HG02938 (cell line): ENCODE results near the gene PARP3.
"Not testable (repeated sequence)": the region's sequence is repeated elsewhere in the genome, so short reads cannot be mapped to it uniquely, and the experiment has no call there.

ENCODE experiments used
- ATAC-seq: cut with Tn5 transposase; IDR thresholded peaks from one replicate; pipeline ENCODE4 v1.9.1; 2021; ENCODE audit warnings: mild to moderate bottlenecking, moderate library complexity; ENCODE audit not compliant: unreplicated experiment

PARP3 gene

DNA sequence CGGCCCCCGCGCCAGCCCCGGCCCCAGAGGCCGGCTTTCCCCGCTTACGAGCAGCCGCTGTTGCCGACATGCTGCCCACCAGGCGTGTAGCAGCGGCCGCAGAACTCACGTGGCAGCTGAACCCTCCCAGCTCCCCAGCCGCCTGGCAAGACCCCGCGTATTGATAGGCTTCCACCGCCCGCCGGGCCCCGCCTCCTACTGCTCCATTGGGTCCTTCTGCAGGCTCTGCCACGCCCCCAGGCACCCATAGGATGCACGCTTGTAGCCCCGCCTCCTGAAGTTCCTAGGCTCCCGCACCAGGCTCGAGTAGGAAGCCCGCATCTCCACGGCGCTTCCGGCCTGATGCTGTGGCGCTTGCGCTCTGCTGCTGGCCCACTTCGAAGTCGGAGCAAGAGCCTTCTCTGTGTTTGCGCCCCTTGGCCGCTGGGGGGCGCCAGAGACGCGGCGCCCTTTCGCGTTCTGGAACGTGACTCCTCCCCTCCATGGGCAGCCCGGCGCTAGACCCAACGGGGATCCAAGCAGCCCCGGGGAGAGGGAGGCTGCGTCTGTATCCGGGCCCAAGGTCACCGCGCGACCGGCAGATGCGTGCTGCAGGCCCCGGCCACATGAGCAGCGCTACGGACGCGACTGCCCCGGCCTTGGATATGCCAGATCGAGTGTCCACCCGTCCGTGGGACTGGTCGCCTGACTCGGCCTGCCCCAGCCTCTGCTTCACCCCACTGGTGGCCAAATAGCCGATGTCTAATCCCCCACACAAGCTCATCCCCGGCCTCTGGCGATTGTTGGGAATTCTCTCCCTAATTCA lies at the start of gene PARP3, which contains the start of gene RRP9:
TSS of gene PARP3 (plus strand) at position 566 of the 805 bp plus-strand sequence. CDS start 993 bp downstream, outside the sequence.
TSS of gene RRP9 (minus strand) at position 107 of the 805 bp plus-strand sequence. CDS start at position 70, 37 bp downstream.
- peak; percentile 86 for ATAC-seq

DNA sequence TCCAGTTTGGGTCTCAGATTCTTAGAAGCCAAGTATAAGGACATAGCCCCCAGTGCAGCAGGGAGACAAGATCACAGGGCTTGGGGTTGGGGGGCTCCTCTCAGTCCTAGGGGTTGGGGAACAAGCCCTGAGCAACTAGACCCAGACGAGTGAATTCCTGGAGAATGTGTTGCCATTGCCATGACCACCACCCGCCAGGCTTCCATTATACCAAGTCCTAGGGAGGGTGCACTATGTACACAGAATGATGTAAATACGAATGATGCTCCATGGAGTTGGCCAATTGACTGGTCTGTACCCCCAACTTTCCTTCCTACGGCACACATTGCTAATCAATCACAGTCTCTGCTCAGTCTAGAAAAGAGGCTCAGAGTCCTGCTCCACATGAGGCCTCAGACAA lies 47.8 kb upstream of the PARP3 start:
- ATAC-seq = no peak

DNA sequence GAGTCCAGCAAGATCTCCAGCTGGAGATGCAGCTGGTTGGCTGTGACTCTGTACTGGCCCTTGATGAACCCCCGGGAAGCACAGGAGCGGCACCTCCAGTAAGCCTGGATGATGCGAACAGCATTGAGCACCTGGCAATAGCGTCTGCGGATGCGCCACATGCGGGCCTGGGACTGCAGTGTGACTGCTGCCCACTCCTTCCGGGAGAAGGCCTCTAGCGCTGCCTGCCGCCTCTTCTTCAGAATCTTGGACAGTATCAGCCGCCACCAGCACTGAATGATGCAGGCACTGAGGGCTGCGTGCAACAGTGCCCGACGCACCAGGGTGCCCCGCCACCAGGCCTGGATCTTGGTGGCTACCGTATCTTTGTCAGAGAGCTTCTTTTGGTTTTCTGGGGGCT lies 47.2 kb upstream of the PARP3 start:
- ATAC-seq = no peak

DNA sequence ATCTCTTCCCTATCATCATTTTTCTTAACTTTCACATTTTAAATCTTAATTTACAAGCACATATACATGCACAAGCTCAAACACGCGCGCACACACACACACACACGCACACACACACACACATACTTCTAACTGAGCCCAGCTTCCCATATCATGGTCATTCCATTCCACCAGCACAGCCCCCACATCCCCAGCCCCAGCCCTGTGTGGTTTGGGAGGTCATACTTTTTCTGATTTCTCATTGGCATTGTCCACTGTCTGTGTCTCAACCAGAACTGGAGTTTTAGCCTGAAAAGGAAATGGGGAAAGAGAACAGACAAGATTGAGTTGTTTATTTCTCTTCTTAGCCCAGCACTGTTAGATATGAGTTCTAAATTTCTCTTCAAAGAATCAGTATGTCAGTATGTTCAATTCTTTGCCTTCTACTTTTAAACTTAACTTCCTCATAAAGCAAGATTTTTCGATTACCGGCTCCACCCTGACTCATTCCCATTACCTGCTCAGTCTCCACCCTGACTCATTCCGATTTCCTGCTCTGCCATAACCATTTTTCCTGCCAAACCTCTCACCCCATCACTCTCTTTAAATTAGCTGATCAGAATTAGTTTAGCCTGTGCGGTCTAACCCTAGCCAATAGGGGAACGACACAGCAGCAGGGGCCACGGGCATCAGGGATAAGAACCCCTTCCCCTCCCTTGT lies 45.4 kb upstream of the PARP3 start:
- no peak for ATAC-seq

DNA sequence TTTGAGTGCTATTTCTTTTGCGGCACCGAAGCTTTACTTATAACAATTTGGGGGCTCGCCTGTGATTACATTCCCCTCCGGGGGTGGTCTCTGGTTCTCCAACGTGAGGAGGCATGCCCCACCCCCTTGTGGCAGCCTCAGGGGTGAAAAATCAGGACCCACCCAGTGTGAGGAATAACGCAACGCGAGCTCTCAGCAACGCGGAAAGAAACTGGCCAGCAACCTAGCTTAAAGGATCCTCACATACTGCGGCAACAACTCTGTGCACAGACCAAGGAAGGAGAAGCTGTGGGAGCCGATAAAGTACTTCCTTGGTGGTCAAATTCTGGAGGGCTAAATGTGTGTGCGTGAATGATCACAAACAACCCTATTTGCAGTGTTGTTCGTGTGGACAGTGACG lies 44.8 kb upstream of the PARP3 start:
- no peak for ATAC-seq

DNA sequence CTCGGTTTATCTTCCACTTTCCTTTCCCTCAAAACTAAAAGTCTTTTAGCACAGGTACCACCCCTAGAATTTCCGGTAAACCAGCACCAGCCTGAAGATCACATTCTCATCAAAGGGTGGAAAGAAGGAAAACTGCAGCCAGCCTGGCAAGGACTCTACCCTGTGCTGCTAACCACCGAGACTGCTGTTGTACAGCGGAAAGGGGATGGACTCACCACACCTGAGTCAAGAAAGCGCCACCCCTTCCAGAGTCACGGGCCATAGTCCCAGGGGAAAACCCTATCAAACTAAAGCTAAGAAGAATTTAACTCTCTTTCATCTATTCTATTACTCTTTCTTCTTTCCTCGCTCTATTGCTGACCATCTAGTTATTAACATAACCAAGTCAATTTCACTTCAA lies 42.1 kb upstream of the PARP3 start:
- not testable (repeated sequence) for ATAC-seq

DNA sequence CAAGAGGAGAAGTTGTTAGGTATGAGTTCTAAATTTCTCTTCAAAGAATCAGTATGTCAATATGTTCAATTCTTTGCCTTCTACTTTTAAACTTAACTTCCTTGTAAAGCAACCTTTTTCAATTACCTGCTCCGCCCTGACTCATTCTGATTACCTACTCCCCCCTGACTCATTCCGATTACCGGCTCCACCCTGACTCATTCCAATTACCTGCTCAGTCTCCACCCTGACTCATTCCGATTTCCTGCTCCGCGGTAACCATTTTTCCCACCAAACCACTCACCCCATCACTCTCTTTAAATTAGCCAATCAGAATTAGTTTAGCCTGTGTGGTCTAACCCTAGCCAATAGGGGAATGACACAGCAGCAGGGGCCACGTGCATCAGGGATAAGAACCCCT lies 39.8 kb upstream of the PARP3 start:
- ATAC-seq = not testable (repeated sequence)

DNA sequence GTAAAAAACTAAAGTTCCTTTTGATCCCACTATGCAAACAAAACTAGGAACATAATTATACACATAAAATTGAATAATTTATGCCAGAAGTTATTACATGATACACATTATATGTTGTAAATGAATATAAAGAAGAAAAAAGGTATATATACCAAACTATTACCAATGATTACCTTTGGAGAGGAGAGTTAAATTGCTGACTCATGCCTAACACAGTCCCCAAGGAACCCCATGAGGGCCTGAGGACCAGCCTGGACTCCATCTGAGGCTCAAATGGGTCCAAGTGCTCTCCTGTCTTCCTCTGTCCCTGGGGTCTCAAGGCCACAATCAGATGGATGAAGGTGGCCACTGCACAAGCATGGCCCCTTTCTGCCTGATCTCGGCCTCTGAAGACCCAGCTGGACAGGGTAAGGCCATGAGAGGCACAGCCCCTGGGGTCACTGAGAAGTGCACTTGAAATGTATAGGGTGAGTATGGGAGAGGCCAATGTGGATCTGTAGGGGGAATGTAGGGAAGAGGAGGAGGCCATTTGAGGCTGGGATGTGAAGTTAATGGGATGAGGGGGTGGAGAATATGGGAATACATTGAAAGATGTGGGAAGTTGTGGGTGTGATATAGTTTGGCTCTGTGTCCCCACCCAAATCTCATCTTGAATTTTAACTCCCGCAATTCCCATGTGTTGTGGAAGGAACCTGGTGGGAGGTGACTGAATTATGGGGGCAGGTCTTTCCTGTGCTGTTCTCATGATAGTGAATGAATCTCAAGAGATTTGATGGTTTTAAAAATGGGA lies 37.9 kb upstream of the PARP3 start:
- ATAC-seq = no peak

DNA sequence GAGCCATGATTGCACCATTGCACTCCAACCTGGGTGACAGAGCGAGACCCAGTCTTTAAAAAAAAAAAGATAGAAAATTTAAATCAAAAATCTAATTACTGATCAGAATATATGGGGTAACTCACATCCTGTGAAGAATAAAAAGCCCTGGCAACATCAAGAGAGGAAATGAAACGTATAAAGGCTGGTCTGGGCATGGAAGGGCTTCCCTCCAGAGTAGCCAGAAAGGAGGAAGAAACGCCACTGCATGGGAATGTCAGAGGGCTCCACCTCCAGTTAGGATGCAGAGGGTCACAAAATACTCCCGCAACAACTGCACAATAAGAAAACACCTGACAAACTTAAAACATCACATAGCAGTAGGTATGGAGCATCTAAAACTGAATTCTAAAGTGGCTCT lies 34.1 kb upstream of the PARP3 start:
- no peak for ATAC-seq

DNA sequence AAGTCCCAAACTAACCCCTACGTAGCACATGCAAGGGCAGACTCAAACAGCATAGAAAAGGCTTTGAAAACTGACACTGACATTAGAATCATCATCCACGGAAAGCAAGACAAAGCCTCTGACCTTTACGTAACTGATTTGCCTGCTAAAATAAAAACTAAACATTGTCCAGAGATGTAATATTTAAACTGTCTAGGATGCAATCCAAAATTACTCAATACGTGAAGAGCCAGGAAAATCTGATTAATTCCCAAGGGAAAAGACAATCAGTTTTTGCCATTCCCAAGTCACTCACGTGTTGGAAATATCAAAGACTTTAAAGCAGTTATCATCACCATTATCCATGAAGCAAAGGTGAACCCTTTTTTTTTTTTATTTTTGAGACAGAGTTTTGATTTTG lies 25.7 kb upstream of the PARP3 start:
- no peak for ATAC-seq

DNA sequence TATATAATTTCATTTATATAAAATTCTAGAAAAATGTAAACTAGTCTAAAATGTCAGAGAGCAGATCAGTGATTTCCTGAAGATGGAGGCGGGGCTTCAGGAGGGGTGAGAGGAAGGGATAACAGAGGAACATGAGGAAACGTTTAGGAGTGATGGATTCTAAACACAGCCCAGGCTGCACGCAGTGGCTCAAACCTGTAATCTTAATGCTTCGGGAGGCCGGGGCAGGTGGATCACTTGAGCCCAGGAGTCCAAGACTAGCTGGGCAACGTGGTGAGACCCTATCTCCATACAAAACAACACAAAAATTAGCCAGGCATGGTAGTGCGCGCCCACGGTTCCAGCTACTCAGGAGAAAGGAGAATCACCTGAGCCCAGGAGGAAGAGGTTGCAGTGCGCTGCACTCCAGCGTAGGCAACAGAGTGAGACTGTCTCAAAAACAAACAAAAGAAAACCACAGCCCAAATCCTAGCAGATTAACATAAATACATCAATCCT lies 21.0 kb upstream of the PARP3 start:
- ATAC-seq = no peak

DNA sequence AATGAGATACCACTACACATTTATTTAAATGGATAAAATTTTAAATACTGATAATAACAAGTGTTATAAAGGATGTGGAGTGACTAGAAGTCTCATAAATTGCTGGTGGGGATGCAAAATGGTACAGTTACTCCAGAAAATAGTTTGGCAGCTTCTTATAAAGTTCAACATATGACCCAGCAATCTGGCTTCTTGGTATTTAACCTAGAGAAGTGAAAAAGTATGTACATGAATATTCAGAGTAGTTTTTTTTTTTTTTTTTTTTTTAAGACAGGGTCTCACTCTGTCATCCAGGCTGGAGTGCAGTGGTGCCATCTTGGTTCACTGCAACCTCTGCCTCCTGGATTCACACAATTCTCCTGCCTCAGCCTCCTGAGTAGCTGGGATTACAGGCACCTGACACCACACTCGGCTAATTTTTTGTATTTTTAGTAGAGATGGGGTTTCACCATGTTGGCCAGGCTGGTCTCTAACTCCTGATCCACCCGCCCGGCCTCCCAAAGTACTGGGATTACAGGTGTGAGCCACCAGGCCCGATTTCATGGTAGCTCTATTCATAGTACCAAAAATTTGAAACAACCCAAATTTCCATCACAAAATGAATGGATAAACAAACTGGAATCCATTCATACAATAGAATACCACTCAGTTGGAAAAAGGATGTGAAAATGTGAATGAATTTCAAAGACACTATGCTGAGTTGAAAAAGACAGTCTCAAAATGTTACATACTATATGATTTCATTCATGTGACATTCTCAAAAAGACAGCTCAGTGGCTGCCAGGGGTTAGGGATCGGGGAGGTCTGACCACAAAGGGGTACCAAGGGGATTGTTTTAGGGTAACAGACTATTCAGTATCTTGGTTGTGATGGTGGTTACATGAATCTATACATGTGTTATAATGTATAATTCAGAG lies 14.8 kb upstream of the PARP3 start:
- no peak for ATAC-seq

DNA sequence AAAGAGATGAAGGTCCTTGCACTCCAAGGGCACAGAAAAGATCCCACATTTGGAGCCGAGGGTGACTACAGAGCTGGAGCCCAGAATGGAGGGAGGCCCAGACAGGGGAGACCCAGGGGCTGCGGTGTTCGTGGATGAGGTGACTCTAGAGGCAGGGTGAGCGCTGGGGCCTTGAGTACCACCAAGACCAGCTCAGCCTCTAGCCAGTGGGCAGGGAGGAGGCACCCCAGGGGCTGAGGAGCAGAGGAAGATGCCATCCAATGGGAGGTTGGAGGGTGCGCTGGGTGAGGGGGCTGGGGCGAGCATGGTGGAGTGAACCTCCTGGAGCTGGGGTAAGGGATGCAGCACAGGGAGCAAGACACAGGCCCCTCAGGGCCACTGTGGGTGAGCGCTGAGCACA lies 13.7 kb upstream of the PARP3 start:
- ATAC-seq = no peak

DNA sequence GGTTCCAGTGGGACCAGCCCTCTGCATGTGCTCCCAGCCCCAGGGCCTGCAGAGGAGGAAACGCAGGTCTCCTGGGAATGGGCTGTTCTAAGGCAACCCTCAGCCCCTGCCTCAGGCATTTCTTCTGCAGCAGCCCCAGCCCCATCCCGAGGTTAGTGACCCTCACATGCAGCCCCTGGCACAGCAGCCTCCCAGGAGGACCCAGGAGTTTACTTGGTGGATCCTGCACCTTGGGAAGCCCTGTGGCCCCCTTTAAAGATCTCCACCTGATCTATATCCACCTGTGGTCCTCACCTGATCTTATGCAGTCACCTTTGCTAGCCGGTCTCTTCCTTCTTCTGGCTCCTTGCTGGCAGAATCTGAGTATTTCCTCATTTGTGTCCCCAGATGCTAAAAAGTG lies 13.2 kb upstream of the PARP3 start:
- not testable (repeated sequence) for ATAC-seq

DNA sequence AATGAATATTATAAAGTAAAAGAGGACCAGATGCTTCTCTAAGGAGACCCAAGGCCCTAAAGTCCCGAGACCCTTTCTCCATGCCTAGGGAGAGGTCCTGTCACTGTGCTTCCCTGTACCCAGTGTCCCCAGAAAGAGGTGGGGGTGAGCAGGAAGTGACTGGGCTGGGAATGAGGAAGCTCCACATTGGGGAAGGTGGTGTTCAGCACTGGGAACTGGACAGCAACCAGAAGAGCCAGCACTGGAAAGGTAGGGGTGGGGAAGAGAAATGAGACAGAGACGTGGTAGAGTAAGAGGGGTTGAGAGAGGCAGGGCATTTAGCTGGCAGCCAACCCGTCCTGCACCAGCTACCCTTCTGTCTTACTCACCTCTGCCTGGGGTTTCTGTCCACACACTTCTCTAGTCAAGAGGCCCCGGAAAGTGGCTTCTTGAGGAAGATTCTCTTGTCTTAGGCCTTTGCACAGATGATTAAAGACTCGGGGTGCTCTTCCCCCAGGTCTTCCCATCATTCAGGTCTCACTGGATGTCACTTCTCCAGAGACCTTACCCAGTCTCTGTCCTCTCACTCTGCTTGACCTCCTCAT lies 12.7 kb upstream of the PARP3 start:
- ATAC-seq = no peak

DNA sequence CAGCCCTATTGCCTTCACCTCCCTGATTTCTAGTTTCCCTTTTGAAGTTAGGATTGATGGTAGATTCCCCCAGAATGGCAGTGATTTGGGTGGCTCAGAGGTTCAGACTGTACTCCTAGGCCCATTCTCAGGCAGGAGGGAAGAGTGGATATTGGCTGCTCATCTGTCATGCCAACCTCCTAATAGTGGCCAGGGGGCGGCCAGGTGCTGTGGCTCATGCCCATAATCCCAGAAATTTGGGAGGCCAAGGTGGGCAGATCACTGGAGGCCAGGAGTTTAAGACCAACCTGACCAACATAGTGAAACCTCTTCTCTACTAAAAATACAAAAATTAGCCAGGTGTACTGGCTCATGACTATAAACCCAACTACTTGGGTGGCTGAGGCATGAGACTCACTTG lies 11.7 kb upstream of the PARP3 start:
- no peak for ATAC-seq

DNA sequence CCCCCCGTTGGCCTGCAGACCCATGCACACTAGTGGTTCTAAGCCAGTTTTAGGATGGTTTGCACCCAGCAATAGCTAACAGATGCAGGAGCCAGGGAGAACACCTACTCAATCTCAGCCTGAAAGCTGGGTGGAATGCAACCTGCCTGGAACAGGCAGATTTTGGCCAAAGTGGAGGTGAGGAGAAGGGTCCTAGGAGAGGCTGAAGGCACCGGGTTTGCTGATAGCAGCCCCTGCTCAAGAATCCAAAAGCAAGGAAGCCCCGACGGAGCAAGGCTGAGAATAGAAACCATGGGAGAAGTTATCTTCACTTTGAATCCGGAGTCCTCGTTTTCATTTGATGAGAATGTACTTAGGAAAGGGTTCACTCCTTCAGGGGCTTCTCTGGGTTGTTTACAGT lies 10.4 kb upstream of the PARP3 start:
- ATAC-seq = no peak

DNA sequence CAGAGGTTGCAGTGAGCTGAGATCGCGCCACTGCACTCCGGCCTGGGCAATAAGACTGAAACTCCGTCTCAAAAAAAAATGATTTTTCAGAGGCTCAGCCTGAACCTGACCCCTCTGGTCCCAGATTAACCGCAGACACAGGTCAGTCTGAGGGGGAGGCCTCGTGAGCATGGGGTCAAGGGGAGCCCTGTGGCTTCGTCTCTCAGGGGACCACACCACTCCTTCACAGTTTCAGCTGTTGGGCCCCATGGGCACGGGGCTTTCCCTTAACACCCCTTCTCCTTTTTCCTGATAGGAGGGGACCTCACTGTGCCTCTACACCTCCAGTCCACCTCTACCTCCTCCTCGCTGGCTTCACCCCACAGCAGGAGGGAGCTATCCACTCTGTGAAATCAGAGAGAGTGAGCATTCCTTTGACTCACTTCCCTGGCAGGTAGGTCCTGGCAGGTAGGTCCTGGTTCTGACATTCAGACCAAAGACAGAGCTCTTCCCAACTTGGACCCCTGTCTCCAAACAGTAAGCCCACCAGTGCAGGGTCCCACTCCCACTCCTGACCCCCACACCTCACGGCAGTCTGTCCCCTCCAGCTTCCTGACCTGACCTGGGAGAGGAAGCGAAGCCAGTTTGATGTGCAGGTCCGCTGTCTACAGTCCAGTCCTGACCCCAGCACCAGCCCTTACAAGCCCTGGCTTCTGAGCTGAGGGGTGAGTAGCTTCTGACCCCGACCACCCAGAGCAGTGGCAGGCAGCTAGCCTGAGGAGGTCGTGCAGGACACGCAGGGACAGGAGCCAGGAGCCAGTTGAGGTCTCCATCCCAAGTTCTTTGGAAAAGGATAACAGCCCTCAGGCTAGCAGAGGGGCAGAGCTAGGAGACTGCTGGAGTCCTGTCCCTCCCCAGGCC lies 9.4 kb upstream of the PARP3 start:
- no peak for ATAC-seq
